Upper lobe of left lung (tissue), 6 donors: ENCODE results near the gene NAV2. TPM values are rescaled to one million over a fixed set of nuclear protein-coding genes. Genes with fewer than 3 reads are reported as not detected.
A peak's percentile ranks its signal among the peaks of the same experiment; 100 is the strongest.

Source experiments
- ATAC-seq, 2 donors: fragments of 200-7000 bp; cut with Tn5 transposase; one replicate each; pipeline ENCODE4 v1.9.1; 2022; ENCODE audit warnings: mild to moderate bottlenecking in 2 of 2, moderate library complexity in 2 of 2; ENCODE audit not compliant: low FRiP score in 2 of 2
- DNase-seq, 2 donors: peaks; one replicate each; pipeline ENCODE4 v3.0.0-alpha.2; 2019 to 2020
- H3K27ac ChIP-seq, 4 donors: fragments of 200-600 bp; sonication (generic); one replicate each; pipeline ENCODE4 v1.5.1; 2016 to 2019
- H3K27me3 ChIP-seq, 4 donors: fragments of 200-600 bp; sonication (generic); one replicate each; pipeline ENCODE4 v1.5.1; 2017 to 2019
- H3K36me3 ChIP-seq, 4 donors: fragments of 200-600 bp; sonication (generic); one replicate each; pipeline ENCODE4 v1.5.1; 2016 to 2019
- H3K4me1 ChIP-seq, 4 donors: fragments of 200-600 bp; sonication (generic); one replicate each; pipeline ENCODE4 v1.5.1; 2018 to 2019
- H3K4me3 ChIP-seq, 4 donors: fragments of 200-600 bp; sonication (generic); one replicate each; pipeline ENCODE4 v1.5.1; 2017 to 2019; ENCODE audit warnings: mild to moderate bottlenecking in 2 of 4, moderate library complexity in 1 of 4
- H3K9me3 ChIP-seq, 4 donors: fragments of 200-600 bp; sonication (generic); one replicate each; pipeline ENCODE4 v1.5.1; 2018 to 2019
- EP300 ChIP-seq, 4 donors: sonication (generic); formaldehyde crosslinking; IDR thresholded peaks; one replicate each; pipeline ENCODE4 v1.5.1; 2017; ENCODE audit warnings: antibody characterized with exemption in 4 of 4, control low read depth in 2 of 4
- POLR2A ChIP-seq, 4 donors: fragments of 450-650 bp; IDR thresholded peaks; one replicate each; pipeline ENCODE4 v1.5.1; 2016 to 2017; ENCODE audit warnings: antibody characterized with exemption in 4 of 4, mild to moderate bottlenecking in 2 of 4
- POLR2AphosphoS5 ChIP-seq, 2 donors: sonication (generic); formaldehyde crosslinking; IDR thresholded peaks; one replicate each; pipeline ENCODE4 v1.5.1; 2017; ENCODE audit warnings: antibody characterized with exemption in 2 of 2
- WGBS, 2 donors: methylation state at CpG; one replicate each; pipeline ENCODE4 v1.1.5; 2017 to 2018; 5-methylcytosine and 5-hydroxymethylcytosine counted together
- total RNA-seq, 6 donors: library from RNA; depleted of rRNA in 4 of 6; stranded (reverse); fragments of >200 nt in 4 of 6; gene quantifications; one replicate each; pipeline versions ENCODE4 v1.1.0 to v1.2.1, GENCODE V29; 2016 to 2021
- TF ChIP-seq, protein P1 (sequence below), 6 experiments: fragments of 450-650 bp in 4 of 6; fragments of 200-600 bp in 2 of 6; sonication (generic) in 2 of 6; IDR thresholded peaks; one replicate each; pipeline ENCODE4 v1.5.1; 2016 to 2019; ENCODE audit warnings: antibody characterized with exemption in 6 of 6
- donor health status: DM: no; HTN: no; CAD: no; lungs with moderate emphysema.
- donor health status: DM: no; HTN: yes; CAD: no; lungs with severe emphysema.

NAV2 gene
- total RNA-seq, 6 donors from 2014 or later: 40.5 to 61.4 (median 52.3) TPM

DNA sequence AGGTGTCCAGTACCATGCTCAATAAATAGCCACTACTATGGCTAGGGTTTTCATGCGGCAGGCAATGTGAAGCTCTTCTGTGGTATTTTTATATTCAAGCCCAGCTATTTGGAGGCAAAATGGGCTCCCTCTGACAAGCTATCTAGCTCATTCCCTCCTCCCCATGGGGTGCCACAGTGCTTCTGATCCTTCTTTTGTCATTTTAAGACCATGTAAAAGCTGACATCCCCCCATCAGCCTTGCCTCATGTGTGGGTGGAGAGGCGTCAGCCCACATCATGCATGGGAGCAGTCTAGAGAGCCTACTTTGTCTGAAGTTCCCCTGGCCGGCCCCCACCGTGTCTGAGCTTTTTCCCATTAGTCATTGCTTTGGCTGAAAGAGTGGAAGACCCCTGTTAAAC, 59.8 kb downstream of the NAV2 start:
- Histone ChIP-seq H3K36me3 (no peaks in the 10 kb centered on the region), H3K27me3 (peaks cover 0 to 9% (median 0%) of the 10 kb centered on the region in 4 donors), H3K4me1 (peaks cover 17 to 34% (median 27%) of the 10 kb centered on the region in 4 donors), H3K27ac (no peak overlapping the region), H3K9me3 (no peaks in the 10 kb centered on the region), H3K4me3 (no peak overlapping the region)
- TF ChIP-seq POLR2A (IDR thresholded peaks at IDR 0.05) (no peak), POLR2AphosphoS5 (IDR thresholded peaks at IDR 0.05) (no peak), EP300 (IDR thresholded peaks at IDR 0.05) (no peak)
- TF ChIP-seq, protein P1, sequence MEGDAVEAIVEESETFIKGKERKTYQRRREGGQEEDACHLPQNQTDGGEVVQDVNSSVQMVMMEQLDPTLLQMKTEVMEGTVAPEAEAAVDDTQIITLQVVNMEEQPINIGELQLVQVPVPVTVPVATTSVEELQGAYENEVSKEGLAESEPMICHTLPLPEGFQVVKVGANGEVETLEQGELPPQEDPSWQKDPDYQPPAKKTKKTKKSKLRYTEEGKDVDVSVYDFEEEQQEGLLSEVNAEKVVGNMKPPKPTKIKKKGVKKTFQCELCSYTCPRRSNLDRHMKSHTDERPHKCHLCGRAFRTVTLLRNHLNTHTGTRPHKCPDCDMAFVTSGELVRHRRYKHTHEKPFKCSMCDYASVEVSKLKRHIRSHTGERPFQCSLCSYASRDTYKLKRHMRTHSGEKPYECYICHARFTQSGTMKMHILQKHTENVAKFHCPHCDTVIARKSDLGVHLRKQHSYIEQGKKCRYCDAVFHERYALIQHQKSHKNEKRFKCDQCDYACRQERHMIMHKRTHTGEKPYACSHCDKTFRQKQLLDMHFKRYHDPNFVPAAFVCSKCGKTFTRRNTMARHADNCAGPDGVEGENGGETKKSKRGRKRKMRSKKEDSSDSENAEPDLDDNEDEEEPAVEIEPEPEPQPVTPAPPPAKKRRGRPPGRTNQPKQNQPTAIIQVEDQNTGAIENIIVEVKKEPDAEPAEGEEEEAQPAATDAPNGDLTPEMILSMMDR (IDR thresholded peaks at IDR 0.05): no peak
- ATAC-seq (no peak), DNase-seq (no peak)
- WGBS, 2 donors: 77 to 91% methylated on average over 4 of the region's 4 CpGs

DNA sequence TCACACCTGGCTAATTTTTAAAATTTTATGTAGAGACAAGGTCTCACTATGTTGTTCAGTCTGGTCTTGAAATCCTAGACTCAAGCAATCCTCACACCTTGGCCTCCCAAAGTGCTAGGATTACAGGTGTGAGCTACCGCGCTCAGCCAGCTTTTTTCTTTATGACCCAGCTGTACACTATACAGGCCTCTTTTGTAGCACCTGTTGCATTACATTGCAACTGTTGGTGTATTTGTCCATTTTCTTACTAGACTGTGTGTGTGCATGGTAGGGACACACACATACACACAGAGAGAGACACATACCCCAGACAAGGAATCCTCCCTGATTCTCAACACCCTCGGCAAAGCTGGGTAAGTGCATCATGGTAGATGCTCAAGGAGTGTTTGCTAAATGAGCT, 61.7 kb downstream of the NAV2 start:
- WGBS, 2 donors: 85 to 100% methylated on average over 3 of the region's 3 CpGs
- no peak overlapping the region for H3K4me3 ChIP-seq
- ATAC-seq: no peak
- H3K36me3 ChIP-seq: no peaks in the 10 kb centered on the region
- no peak for TF ChIP-seq EP300 (IDR thresholded peaks at IDR 0.05)
- no peak for TF ChIP-seq POLR2AphosphoS5 (IDR thresholded peaks at IDR 0.05)
- TF ChIP-seq, protein P1 (IDR thresholded peaks at IDR 0.05): no peak
- TF ChIP-seq POLR2A (IDR thresholded peaks at IDR 0.05): no peak
- DNase-seq: no peak
- H3K27ac ChIP-seq: no peak overlapping the region
- H3K9me3 ChIP-seq: no peaks in the 10 kb centered on the region
- peaks cover 11 to 33% (median 15%) of the 10 kb centered on the region in 4 donors for H3K4me1 ChIP-seq
- H3K27me3 ChIP-seq: peaks cover 0 to 9% (median 0%) of the 10 kb centered on the region in 4 donors

DNA sequence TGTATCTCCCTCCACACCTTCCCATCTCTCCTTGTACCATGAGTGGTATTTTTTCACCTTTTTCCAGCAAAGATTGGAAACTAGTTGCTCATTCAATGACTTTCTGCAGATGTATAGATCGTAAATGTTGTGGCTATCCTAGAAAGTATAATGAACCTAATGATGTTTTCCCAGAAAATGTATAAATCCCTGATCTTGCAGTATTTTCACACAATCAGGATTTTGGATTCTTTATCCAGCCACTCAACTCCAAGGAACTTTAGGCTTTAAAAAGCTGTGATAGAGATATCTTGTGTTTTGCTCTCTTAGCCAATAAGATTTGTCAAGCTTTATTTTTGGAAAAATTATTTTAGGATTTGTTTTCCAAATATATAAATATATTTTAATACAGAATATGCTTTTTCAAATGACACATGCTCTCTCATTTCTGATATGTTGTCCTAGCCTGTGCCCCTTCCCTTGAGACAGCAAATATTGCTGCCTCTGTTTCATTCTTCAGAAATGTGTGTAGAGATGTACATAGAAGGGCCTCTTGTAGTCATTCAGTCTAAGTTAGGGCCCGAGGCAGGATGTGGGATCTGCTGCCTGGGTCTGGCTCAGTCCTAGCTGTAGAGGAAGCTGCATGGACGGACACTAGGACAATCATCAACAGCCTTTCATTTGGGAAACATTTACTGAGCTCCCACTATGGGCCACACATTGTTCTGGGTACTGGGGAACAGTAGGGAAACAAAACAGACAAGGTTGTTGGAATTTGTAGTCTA, 62.4 kb downstream of the NAV2 start:
- Histone ChIP-seq H3K36me3 (no peaks in the 10 kb centered on the region), H3K27me3 (peaks cover 0 to 9% (median 0%) of the 10 kb centered on the region in 4 donors), H3K27ac (no peak overlapping the region), H3K9me3 (no peaks in the 10 kb centered on the region), H3K4me1 (peaks cover 7 to 29% (median 12%) of the 10 kb centered on the region in 4 donors), H3K4me3 (no peak overlapping the region)
- whole genome bisulfite sequencing, 2 donors: 79 to 91% methylated on average over 3 of the region's 3 CpGs
- no peak for DNase-seq
- no peak for ATAC-seq
- TF ChIP-seq EP300 (IDR thresholded peaks at IDR 0.05) (no peak), POLR2A (IDR thresholded peaks at IDR 0.05) (no peak), POLR2AphosphoS5 (IDR thresholded peaks at IDR 0.05) (no peak)
- TF ChIP-seq, protein P1 (IDR thresholded peaks at IDR 0.05): no peak

DNA sequence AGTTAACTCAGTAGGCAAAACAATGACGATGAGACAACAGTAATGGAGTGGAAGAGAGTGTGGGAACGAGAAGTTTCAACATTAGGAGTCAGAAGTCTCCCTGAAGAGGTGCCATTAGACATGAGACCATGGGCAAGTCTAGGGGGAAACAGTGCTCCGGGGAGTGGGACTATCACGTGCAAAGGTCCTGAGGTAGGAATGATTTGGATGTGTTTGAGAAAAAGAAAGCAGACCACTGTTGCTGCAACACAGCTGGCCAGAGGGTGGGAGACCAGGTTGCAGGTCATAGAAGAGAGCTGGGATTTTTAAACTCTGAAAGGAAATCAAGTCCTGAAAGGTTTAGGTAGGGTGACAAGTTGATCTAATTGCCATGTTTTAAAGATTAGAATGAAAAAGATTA, 63.0 kb downstream of the NAV2 start:
- Histone ChIP-seq H3K27me3 (peaks cover 0 to 9% (median 0%) of the 10 kb centered on the region in 4 donors), H3K9me3 (no peaks in the 10 kb centered on the region), H3K27ac (peak overlapping the region in 3 of 4 donors; percentile 57 to 84 (median 84)), H3K36me3 (no peaks in the 10 kb centered on the region), H3K4me1 (peaks cover under 1 to 25% (median 11%) of the 10 kb centered on the region in 4 donors), H3K4me3 (no peak overlapping the region)
- TF ChIP-seq POLR2AphosphoS5 (IDR thresholded peaks at IDR 0.05): no peak
- TF ChIP-seq POLR2A (IDR thresholded peaks at IDR 0.05): no peak
- TF ChIP-seq EP300 (IDR thresholded peaks at IDR 0.05): no peak
- TF ChIP-seq, protein P1 (IDR thresholded peaks at IDR 0.05): no peak
- 93 to 95% methylated on average over 4 of the region's 4 CpGs for WGBS, 2 donors
- no peak for ATAC-seq
- DNase-seq: no peak
